HG03342 (cell line): ENCODE data around the gene EML4.
A peak's percentile ranks its signal among the peaks of the same experiment; 100 is the strongest.
"Not testable (repeated sequence)": the region's sequence is repeated elsewhere in the genome, so short reads cannot be mapped to it uniquely, and the experiment has no call there.

ENCODE experiments used
- ATAC-seq: cut with Tn5 transposase; IDR thresholded peaks from one replicate; pipeline ENCODE4 v1.9.1; 2021; ENCODE audit warnings: mild to moderate bottlenecking, moderate library complexity; ENCODE audit not compliant: unreplicated experiment

EML4 gene

GRCh38 chr2:42171396-42171980 is 2.3 kb downstream of the EML4 start:
- peak; percentile 26 for ATAC-seq

- no peak for ATAC-seq
Observed at GRCh38 chr2:42172020-42172419, 2.9 kb downstream of the EML4 start.

- no peak for ATAC-seq
Observed at GRCh38 chr2:42172566-42172965, 3.4 kb downstream of the EML4 start.

DNA sequence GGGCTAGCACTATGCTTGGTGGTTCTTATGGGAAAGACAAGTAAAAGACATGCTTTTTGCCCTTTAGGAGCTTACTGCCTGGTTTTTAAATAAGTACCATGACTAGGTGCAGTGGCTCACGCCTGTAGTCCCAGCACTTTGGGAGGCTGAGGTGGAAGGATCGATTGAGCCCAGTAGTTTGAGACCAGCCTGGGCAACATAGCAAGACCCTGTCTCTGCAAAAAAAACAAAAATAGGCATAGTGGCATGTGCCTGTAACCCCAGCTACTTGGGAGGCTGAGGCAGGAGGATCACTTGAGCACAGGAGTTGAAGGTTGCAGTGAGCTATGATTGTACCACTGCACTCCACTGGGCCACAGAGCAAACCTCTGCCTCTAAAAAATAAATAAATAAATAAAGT is 4.3 kb downstream of the EML4 start:
- ATAC-seq, result not testable (repeated sequence)

DNA sequence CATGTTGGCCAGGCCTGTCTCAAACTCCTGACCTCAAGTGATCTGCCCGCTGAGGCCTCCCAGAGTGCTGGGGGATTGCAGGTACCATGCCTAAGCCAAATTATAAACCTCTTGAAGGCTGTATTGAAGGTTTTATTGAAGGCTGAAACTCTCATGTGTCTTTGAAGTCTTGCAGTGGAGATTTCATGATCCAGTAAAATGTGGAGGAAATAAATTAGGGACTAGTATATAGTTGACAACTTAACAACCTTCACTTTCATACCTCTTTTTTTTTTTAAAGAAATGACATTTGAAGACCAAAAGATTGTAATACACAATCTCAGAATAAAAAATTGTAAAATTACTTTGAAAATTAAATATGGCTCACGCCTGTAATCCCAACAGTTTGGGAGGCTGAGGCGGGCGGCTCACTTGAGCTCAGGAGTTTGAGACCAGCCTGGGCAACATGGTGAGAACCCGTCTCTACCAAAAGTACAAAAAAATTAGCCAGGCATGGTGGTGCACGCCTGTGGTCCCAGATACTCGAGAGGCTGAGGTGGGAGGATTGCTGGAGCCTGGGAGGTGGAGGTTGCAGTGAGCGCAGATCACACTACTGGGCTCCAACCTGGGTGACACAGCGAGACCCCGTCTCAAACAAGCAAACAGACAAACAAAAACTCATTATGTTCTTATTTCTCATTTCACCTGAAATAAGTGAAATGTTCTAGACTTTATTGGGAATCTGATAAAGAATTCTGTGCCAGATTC is 8.0 kb downstream of the EML4 start:
- no peak for ATAC-seq

DNA sequence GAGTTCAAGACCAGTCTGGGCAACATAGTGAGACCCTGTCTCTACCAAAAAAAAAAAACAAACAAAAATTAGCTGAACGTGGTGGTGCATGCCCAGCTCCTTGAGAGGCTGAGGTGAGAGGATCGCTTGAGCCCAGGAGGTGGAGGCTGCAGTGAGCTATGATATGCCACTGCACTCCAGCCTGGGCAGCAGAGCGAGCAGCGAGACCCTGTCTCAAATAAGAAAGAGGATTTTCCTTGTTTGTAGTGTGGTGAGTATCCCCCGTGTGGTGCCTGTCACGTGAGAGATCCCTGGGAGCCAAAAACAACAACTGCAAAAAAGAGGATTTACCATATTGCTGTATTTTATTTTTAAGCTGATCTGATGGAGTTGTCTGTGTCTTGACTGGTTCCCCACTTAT is 9.2 kb downstream of the EML4 start:
- ATAC-seq, result no peak

GRCh38 chr2:42180300-42180699 is 11.1 kb downstream of the EML4 start:
- no peak for ATAC-seq

- no peak for ATAC-seq
Observed at GRCh38 chr2:42182654-42183308, 13.6 kb downstream of the EML4 start.

DNA sequence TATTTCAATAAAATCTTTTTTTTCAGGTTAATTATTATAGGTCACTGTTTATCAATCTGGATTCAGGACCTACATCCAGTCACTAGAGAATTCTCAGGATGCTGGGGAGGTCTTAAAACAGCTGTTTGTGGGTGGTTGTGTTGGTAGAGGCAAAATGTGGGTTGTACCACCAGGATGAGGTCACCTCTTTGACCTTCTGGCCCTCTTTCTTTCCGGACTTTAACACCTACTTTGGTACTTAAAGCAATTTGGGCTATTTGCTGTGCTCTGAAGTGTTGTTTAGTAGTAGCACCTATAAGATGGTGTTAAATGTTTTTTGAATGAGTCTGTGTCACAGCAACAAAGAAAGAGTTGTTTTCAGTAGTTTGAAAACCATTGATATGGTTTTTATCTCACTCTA is 14.6 kb downstream of the EML4 start:
- ATAC-seq, result peak; percentile 46

GRCh38 chr2:42184346-42184745 is 15.2 kb downstream of the EML4 start:
- no peak for ATAC-seq

DNA sequence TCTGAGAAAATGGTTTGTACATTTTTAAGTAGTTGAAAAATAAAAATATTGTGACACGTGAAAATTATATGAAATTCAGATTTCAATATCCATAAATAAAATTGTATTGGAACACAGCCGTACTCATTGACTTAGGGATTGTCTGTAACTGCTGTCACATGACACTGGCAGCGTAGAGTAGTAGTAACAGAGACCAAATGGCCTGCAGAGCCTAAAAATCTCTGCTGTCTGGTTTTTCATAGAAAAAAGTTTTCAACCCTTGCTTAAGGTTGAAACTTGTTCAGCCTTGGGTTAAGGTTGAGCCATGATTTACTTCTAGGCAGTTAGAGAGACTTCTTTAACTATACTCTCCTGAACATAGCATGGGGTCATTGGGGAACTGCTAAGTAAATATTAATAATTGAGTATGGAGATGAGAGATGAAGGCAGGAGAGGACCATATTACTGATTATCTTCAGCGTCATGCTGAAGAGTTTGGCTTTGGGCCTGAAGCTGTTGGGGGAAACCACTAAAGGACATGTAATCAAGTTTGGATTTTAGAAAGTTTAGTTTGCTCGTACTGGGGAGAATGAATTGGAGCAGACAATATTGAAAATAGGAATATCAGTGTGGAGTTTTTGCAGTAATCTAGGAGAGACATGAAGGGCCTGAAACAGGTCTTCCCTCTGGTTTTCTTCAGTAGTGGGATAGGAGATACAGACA is 16.2 kb downstream of the EML4 start:
- no peak for ATAC-seq

GRCh38 chr2:42186366-42186765 is 17.2 kb downstream of the EML4 start:
- no peak for ATAC-seq

DNA sequence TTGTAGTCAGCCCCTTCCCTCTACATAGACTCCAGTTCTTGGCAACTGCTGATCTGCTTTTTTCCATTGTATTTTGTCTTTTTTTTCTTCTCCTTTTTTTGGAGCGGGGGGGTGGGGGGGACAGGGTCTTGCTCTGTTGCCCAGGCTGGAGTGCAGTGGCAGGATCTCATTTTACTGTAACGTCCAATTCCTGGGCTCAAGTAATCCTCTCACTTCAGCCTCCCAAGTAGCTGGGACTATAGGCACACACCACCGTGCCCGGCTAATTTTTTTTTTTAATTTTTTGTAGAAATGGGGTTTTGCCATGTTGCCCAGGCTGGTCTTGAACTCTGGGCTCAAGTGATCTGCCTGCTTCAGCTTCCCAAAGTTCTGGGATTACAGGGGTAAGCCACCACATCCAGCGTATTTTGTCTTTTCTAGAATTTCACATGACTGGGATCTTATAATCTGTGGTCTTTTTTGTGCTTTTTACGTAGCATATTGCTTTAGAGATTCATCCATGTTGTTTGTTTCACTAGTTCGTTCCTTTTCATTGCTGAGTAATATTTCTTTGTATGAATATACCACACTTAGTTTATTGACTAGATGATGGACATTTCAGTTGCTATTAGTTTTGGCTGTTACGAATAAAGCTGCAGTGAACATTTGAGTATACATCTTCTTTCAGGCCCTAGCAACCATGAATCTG is 17.9 kb downstream of the EML4 start:
- no peak for ATAC-seq

- ATAC-seq, result no peak
Observed at GRCh38 chr2:42187886-42188285, 18.7 kb downstream of the EML4 start.

- ATAC-seq, result no peak
Observed at GRCh38 chr2:42189235-42189566, 20.0 kb downstream of the EML4 start.

- ATAC-seq, result no peak
Observed at GRCh38 chr2:42190191-42190590, 21.0 kb downstream of the EML4 start.

- no peak for ATAC-seq
Observed at GRCh38 chr2:42191285-42192009, 22.3 kb downstream of the EML4 start.

DNA sequence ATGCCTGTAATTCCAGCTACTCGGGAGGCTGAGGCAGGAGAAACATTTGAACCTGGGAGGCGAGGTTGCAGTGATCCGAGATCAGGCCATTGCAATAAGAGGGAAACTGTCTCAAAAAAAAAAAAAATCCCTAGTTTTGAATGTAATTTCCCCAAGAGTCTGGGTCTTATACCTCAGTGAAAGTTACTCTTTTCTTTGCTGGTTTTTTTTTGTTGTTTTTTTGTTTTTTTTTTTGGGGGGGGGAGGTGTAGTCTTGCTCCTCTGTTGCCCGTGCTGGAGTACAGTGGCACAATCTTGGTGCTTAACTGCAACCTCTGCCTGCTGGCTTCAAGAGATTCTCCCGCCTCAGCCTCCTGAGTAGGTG is 22.8 kb downstream of the EML4 start:
- ATAC-seq, result no peak

DNA sequence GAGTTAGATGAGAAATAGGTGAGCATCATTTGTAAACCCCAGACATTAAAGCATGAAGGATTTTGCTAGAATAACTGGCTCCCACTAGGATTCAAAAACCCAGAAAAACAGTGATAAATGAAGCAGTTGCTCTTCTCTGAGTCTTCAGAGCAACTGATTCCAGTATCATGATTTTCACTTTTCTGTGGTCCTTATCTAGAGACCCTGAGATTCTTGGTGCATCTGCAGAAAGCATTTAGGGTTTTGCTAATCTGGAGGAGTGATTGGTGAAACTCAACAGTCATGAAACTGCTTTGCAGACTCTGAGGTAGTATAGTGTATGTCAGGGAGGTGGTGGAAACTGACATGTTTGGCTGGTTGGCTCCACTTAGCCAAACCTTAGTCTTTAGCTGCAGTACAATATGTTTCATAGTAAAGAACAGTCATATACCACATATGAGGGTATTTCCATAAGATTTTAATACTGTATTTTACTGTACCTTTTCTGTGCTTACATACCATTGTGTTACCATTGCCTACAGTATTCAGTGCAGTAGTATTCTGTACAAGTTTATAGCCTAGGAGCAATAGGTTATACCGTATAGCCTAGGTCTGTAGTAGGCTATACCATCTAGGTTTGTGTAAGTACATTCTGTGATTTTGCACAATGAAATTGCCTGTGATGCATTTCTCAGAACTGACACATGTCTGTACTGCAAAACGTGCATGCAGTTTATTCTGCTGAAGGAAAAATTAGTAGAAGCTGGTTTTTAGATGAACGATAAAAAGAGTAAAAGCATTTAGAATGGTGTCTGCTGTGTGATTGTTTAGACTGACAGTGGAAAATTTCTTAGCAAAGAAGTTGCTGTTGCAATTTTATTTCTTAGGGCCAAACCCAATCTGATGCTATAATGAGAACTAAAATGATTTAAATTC is 23.8 kb downstream of the EML4 start:
- ATAC-seq, result no peak
